ENCODE results near the gene CCDC90B.
"Not testable (repeated sequence)": the region's sequence is repeated elsewhere in the genome, so short reads cannot be mapped to it uniquely, and the experiment has no call there.

Gene CCDC90B

GRCh38 chr11:83285771-83286528 is at the start of gene CCDC90B:
Gene CCDC90B (minus strand): TSS chr11:83286367. CDS start chr11:83285972, 395 bp downstream.
- DNase-seq, result peak; percentile 96 to 98 (median 98)

- DNase-seq, result no peak
These were observed 49.4 kb upstream of the CCDC90B start for GRCh38 chr11:83335446-83336070.

- no peak for DNase-seq
These were observed 44.1 kb upstream of the CCDC90B start for GRCh38 chr11:83330303-83330702.

GRCh38 chr11:83326326-83326725 is 40.2 kb upstream of the CCDC90B start:
- no peak for DNase-seq

GRCh38 chr11:83319346-83319745 is 33.2 kb upstream of the CCDC90B start:
- DNase-seq, result no peak

GRCh38 chr11:83318931-83319330 is 32.8 kb upstream of the CCDC90B start:
- no peak for DNase-seq

GRCh38 chr11:83317757-83318690 is 31.9 kb upstream of the CCDC90B start:
- DNase-seq, result no peak

- DNase-seq, result not testable (repeated sequence)
These were observed 30.7 kb upstream of the CCDC90B start for GRCh38 chr11:83316897-83317268.

- DNase-seq, result not testable (repeated sequence)
These were observed 30.2 kb upstream of the CCDC90B start for GRCh38 chr11:83316143-83316896.

- DNase-seq, result no peak
These were observed 26.3 kb upstream of the CCDC90B start for GRCh38 chr11:83312430-83312829.

- DNase-seq, result no peak
These were observed 25.5 kb upstream of the CCDC90B start for GRCh38 chr11:83311701-83312100.

GRCh38 chr11:83310718-83311117 is 24.6 kb upstream of the CCDC90B start:
- no peak for DNase-seq

GRCh38 chr11:83308536-83308935 is 22.4 kb upstream of the CCDC90B start:
- DNase-seq, result not testable (repeated sequence)

GRCh38 chr11:83306200-83307080 is 20.3 kb upstream of the CCDC90B start:
- no peak for DNase-seq

GRCh38 chr11:83303316-83303715 is 17.1 kb upstream of the CCDC90B start:
- DNase-seq, result no peak

- peak; percentile 19 to 33 (median 32) for DNase-seq
These were observed 16.0 kb upstream of the CCDC90B start for GRCh38 chr11:83302151-83302550.

- DNase-seq, result no peak
These were observed 13.5 kb upstream of the CCDC90B start for GRCh38 chr11:83299681-83300080.

- no peak for DNase-seq
These were observed 8.0 kb upstream of the CCDC90B start for GRCh38 chr11:83294208-83294607.

- no peak for DNase-seq
These were observed 7.2 kb upstream of the CCDC90B start for GRCh38 chr11:83293457-83293774.

- DNase-seq, result peak; percentile 72 to 77 (median 73)
These were observed 6.7 kb upstream of the CCDC90B start for GRCh38 chr11:83292709-83293456.

GRCh38 chr11:83287631-83288030 is 1.5 kb upstream of the CCDC90B start:
- DNase-seq, result no peak

Data from suppressor macrophage treated with lipopolysaccharide for 1 hour (primary cell).